Stimulated activated CD8-positive, alpha-beta memory T cell treated with anti-CD3 and anti-CD28 coated beads, Interleukin-12 subunit alpha, Interleukin-12 subunit beta, amount 100 ng/mL, for 24 hours (primary cell): ENCODE data around the gene KCNQ1OT1.

Source experiments
- DNase-seq: peaks from one replicate; pipeline ENCODE4 v3.0.0-alpha.2; 2020; ENCODE audit errors: extremely low read depth

KCNQ1OT1 gene

DNA sequence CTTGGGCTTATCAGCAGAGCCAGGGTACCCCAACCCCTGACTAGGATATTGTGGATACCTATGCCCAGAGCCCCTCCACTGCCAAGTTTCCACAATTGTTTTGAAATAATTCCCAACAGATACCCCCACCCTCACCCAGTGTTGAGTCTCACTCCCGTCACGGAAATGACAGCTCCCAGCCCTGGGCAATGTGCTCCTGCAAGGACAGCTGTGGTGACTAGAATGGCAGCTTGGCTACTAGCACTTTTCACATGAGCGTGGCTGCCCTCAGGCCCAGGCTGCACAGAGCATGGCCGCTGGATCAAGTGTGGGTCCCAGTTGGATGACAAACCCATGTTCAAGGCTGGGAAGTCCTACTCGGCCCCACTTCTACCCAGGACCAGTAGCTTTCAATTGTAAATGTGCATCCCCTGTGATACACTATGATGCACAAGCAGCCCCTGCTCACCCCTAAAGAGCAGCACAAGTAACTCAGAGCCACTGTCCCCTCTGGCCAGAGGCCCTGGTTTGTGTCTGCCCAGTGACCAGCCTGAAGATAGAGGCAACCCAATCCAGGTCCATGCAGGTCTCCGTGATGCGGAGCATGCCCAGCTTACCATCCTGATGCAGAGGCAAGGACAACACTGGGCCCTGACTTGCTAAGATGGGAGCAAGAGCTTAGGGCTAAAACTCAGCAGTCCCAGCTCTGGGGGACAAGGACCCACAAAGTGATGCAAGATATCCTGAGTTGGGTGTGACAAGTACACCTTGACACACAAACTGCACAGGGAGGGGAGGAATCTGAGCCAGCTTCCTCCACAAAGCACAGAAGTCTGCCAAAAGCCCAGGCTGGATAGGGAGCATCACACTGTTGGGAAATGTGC lies 13.2 kb downstream of the KCNQ1OT1 start:
- no peak for DNase-seq

DNA sequence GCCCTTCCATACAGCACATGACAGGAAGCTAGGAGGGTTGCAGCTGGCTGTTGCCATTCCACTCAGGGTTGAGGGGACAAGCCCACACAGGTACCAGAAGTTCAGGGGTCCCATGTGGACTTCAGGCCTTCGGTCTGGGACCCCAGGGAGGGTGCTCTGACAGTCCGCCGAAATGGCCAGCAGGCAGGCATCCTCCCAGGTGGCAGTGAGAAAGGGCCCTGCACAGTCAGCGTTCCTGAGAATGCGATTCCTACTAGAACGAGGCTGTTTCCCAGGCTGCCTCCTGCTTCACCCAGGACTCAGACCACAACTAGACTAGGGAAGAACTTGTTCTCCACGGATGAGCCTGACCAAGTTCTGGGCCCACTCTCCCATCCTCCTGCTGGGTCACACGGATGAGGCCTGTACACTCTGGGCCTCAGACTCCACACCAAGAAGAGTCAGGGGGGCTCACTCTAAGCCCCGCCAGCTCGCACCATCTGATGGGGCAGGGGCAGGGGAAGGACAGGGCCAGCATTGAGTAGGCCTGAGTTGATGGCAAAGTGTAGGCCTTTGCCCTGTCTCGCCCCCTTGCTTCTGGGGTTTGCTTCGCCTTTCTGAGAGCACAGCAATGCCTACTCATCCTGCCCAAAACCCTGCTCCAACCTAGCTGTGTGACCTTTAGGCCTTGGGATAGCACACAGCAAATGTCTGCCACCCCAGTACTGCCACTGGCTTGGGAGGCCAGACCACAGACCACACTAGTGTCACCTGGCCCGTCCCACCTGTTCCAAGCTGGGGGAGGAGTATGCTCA lies 14.0 kb downstream of the KCNQ1OT1 start:
- DNase-seq, result no peak

DNA sequence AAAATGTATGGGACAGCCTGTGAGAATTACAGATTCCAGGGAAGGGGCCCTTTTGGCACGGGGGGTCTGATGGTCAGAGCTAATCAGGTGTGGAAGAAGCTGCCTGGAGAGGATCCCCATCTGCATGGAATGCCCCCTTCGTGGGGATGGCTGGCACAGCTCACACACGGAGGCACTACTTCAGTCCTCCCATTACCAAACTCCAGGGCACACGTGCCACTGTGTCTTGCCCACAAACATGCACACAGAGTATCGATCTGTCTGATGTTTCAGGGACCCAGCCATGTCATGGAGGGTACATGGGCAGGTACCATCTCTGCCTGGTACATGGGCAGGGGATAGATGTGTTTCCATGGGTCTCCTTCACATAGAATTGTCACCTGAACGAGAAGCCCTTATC lies 14.7 kb downstream of the KCNQ1OT1 start:
- no peak for DNase-seq

DNA sequence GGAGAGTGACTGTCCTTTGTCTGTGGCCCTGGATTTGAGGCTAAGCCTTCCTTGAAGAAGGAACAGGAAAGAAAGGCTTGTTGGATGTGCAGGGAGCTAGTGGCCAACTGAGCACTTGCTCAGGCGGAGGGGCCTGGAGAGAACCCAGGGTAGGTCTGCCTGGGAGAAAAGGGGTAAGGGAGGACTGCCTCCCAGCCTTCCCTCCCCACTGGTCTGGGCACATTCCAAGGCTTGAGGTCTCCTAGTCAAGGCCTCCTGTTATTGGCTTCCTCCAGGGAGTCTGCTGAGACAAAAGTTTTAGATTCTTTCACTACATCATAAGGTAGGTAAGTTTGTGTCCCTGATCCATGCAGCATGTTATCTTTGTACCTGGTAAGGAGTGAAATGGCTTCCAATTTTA lies 15.2 kb downstream of the KCNQ1OT1 start:
- DNase-seq, result no peak

DNA sequence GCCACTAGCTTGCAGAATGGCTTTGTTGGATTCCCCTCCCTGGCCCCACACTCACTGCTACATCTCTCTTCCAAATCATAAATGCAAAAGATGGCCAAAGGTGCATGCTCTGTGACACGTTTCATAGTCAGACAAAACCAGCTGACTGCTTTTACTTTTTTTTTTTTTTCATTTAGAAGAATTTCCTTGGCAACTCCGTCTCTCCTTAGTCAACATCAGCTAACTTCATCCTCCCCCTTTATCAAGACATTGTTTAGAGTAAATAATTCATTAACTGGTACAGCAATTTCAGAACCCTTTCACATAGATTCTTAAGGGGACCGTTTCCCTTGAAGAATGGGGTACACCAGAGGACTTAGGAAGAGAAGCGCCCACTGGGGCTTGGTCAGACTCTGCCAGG lies 16.0 kb downstream of the KCNQ1OT1 start:
- DNase-seq, result no peak

DNA sequence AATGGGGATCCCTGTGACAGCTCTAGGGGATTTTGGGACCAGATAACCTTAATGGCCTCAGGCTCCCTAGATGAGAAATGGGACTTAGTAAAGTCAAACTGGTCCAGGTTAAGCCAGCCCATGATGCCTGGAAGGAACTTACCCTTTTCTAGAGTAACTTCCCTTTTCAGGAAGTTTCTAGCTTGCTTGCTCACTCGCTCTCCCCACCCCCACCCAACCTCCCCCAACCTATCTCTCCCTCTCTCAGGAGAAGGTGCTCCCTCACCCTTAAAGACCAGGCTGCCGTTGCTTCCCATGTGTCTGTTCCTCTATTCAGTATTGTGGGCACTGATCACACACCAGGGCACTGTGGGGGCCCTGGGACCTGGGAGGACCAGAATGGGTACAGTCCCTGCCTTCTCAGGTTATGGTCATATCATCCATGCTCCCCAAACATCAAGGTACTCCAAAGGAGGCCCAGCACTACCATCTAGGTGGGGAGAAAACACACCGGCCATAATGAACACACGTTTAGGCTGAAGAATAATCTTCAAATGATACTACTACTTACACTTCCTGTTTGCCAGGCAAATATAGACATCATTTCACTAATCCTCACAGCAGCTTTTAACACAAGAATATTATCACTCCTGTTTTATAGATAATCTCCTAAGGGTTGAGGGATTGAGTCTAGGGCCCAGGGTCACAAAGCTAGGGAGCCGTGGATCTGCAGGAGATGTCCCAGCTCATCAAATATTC lies 18.2 kb downstream of the KCNQ1OT1 start:
- DNase-seq, result no peak

DNA sequence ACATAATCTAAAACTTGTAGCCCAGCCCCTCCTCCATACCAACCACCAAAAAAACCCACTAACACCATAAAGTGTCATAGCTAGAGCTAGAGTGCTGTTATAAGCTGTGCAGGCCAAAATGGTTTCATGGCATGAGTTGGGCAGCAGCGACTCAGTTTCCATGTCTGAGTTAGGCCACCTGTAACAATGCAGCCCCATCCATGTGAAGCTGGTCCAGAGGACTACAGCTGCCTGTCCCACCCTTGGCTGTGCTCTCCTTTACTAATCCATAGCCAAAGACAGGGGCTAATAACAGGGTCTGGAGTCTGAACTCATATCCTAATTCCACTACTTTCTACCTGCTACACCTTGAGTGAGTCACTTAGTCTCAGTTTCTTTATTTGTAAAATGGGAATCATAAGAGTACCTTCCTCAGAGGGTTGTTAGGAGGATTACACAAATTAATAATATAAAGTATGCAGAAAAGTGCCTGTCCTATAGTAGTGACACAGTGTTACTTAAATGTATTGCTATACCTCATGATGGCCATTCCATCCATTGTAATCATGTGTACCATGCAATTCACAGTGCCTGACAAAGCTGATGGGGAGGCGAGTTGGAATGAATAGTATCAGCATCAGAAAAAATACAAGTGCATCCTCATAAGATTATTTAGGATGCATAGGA lies 20.6 kb downstream of the KCNQ1OT1 start:
- DNase-seq, result no peak

DNA sequence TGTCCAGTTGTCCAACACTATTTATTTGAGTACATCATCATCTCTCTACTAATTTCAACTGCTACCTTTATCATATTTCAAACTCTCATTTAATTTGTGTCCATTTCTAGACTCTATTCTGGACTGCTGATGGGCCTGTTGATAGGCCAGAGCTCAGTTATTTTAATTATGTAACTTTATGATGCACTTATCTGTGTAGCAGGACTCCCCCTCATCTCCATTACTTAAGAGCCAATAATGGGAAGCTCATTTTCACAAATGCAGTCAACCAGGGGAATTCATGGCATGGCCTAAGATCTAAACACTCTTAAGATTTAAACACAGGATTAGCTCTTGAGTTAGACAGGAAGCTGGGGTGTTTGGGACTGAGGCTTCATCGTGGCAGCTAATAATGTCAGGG lies 21.4 kb downstream of the KCNQ1OT1 start:
- DNase-seq, result no peak

DNA sequence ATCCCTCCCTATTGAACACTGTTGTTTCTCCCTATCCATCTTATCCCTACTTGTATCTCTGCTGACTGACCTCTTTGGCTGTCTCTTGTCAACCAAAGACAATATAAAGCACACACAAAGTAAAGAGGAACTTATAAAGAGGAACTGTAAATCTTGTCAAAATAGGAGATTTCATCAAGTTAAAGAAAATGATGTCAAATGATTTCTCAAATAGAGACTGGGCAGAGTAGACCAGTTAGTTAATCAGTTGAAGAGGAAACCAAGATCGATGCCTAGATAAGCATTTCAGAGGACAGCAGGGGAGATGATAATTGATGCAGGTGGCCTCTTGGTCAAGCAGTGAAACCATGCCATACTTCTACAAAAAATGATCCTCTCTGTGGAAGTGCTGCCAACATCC lies 22.7 kb downstream of the KCNQ1OT1 start:
- no peak for DNase-seq

DNA sequence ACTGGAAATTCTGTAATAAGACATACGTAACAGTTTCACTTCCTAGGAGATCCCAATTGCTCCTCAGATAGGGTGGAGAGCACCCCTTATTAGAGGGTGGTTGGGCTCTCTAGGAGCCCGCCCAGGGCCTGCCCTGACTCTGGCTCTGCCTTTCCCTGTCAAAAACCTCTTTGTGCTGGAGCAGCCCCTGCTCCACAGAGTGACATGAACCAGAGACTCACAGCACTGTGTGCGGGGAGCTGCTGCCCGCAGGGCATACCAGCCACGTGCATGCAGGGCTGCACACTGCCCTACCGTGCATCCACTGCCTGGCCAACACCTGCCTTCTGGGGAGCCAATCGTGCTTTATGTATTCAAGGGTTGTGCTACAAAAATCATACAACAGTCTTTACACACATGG lies 24.3 kb downstream of the KCNQ1OT1 start:
- no peak for DNase-seq

DNA sequence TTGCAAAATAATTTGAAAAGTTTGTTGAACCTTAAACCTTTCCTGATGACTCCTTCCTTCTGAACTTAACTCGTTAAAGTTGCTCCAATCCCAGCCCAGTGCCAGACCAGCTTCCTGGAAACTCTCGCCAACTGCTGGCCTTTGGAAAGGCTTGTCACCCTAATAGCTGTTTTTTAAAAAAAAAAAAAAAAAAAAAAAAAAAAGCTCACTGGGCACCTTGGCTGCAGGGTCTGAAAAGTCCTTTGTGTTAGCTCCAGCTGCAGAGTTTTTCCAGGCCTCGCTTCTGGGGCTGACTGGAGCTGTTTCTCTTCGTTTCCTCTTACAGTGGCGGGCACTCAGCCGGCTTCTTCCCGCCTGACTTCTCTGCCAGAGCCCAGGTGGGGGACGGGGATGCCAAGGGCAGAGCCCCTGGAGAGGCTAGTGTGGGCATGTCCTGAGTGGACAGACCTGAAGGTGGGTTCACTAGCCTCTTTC lies 25.1 kb downstream of the KCNQ1OT1 start:
- DNase-seq, result no peak

DNA sequence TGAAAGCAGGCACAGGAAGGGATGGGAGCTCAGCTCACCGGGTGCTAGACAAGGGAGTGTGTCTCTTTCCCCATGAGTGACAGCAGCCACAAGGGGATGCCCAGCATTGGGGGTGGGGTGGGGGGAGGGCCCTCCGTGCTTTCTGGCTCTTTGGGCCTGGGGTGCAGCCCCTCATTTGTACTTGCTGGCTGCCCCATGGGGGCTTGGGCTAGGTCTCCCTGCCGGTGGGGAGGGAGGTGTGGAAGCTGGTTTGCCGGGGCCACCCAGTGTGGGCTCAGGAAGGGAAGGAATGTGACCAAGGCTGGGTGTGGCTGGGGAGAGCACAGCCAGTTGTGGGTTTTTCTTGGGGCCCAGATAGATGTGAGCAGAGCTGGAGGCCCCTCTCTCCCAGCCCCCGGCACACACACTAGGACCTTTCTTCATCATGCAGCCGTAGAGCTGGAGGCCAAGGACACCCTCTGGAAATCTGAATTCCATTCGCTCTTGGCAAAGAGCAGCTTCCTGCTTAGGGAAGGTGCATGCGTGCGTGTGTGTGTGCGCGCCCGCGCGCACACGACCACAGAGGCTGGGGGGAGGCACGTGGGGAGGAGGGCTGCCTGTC lies 25.8 kb downstream of the KCNQ1OT1 start:
- no peak for DNase-seq

DNA sequence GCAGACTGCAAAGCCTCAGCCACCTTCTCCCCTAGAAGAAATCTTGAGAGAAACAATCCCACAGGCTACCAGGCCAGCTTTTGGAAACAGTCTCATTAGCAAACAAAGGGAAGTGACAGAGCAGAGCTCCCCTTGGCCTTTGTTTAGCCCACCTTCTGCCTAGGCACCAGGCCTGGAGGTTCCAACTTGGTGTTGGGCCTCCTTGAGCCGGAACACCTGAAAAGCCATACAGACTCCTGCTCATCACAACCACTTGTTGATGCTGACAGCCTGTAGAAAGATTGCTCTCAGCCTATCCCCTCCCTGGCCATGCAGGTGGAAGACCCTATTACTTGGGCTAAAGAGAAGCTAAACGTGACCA lies 26.6 kb downstream of the KCNQ1OT1 start:
- no peak for DNase-seq

DNA sequence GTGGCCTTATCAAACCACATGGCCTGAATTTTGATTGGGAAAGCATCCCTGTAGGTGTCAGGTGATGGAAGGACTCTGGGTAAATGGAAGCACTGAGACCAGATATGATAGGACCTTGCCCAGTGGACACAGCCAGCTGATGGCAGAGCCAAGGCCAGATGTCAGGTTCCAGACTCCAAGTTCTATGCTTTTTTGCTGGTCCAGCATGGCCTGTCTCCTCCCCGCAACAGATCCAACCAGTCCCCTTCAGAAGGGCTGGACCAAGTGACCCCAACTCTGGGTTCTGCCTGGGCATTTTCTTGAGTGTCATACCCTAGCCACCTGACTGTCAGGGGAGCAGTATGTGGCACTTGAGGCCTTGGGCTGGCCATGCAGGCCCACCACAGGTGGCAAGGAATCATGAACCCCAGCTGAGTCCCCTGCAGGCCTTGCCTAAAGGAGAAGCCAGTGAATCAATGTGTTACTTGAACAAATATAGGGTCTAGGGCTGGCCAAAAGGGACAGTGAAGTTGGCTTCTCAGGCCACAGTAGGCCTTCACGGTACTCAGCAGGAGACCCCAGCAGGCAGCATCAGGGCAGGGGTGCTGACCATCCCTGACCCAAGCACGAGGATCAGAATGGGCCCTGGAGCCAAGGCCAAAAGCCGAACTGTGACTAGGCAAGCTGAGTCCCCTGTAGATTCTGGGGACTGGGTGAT lies 27.1 kb downstream of the KCNQ1OT1 start:
- no peak for DNase-seq

DNA sequence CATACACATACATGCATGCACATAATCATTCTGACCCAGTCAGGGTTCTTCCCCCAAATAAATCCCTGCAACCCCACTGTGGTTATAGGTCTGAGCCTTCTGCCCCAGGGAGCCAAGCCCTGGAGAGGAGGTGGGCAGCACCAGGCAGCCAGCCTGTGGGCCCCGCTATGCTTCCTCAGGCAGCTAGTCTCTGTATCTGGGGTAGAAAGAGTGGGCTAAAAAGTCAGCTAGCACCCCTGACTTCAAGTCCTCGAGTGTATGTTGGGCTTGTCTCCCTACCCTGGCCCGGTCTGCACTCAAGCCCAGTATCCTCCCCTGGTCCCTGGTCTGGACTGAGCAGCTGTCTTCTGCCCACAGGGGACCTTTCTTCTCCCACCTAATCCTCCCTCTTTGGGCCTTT lies 28.0 kb downstream of the KCNQ1OT1 start:
- no peak for DNase-seq

DNA sequence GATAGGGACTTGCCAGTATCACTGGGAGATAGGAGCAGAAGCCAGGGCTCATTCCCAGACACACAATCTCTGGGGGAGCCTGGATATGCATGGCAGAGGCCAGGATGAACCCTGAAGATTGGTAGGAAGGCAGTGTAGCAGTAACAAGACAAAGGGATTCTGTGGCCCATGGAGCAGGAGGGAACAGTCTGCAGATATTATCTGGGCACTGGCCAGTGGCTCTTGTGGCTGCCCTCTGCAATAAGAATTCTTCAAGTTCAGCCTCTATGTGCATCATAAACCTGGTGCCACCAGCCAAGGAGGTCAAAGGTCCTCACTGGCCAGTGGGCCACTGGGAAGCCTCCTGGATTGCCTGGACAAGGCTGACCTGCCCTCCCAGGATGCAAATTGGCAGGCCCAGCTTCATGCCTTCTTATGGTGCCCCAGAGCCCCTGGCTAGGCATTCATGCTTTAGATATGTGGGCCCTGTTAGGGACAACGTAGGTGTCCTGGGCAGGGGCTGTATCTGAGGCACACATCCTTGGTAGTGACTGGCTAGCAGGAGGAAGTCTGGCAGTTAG lies 29.2 kb downstream of the KCNQ1OT1 start:
- no peak for DNase-seq

DNA sequence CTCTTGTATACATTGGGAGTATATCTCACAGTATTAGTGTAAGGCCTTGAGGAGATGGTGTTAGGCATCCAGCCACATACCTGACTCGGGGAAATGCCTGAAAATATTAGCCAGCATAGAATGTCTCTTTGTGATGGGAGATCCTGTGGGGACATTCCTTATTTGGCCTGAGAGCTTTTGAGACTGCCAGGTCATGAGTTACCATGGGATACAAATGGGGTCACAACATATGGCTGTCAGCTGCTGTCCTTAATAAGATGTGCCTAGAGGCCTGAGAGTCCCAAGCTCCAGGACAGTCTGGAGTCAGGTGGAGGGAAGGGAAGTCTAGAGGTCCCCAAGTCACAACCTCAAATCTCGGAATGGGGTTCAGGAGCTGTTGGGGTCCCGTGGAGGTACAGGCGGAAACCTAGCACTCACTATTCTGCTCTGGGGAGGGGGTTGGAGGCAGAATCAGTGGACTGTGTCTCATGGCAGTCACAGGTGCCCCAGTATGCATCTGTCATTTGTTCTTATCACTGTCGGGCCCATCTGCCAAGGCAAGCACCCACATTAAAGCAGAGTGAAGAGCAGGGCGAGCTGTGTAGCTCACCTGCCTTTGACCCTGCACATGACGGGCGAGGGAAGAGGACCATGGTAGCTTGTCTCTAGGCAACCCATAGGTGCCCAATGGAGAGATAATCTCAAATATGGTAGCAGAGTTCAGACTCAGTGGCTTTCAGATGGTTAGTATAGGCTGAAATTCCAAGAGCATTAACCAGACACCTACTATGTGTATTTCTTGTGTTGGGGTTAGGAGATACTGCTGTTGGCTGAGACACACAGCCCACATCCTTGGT lies 29.9 kb downstream of the KCNQ1OT1 start:
- DNase-seq, result no peak

DNA sequence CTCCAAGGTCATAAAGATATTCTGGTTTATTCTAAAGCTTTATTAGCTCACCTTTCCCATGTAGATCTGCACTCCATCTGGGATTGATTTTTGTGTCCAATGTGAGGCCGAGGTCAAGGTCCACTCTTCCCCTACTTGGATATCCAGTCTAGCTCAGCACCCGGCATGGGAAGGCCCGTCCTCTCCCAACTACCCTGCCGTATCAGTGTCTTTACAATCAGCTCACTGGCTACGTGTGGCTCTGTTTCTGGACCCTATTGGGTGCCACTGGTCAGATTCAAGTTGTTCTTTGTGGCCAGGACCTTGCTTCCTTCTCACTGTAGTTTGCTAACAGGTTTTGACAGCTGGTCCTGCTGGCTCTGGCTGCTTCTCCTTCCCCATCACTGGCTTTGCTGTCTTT lies 30.9 kb downstream of the KCNQ1OT1 start:
- no peak for DNase-seq

DNA sequence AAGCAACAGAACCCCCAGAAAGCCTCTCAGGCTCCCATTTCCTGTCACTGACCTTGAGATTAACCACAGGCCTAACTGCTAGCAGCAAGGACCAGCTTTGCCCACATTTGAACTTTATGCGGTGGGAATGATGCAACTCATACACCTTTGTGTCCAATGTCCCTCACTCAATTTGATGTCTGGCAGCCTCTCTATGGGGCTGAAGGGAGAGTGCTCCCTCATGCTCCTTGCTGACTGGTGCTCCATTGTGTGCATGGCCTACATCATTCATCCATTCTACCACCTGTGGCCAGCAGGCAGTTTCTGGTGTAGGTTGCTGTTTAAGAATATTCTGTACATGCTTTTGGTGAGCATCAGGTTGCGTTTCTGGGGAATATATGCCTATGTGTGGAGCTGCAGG lies 31.9 kb downstream of the KCNQ1OT1 start:
- no peak for DNase-seq
